Measurements from ENCODE around the gene WDR36. TPM values are rescaled to one million over a fixed set of nuclear protein-coding genes. Genes with fewer than 3 reads are reported as not detected.

WDR36 gene
- polyA plus RNA-seq, 3 donors: 25.6 to 32.4 (median 30.7) TPM

DNA sequence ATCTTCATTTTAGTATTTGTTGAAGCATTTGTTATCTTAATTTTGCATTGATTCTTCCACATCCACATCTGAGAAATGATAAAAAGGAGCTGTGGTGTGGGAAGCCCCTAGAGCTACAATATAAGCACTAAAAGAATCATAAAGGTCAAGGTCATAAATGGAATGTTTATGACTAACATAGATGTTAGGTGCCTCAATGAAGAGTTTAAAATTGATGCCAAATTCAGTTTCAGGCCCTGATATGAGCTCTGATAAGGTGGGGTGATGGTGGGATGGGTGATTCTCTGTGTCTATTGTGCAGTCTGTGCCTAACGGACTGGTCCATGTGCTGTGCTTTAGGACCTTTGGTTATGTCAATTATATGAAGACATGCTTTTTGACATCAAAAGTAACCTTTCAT, 70.9 kb downstream of the WDR36 start:
- no peak for DNase-seq (ENCODE audit: extremely low read depth in 1 of 11, low read depth in 9 of 11, low spot score in 4 of 11)

DNA sequence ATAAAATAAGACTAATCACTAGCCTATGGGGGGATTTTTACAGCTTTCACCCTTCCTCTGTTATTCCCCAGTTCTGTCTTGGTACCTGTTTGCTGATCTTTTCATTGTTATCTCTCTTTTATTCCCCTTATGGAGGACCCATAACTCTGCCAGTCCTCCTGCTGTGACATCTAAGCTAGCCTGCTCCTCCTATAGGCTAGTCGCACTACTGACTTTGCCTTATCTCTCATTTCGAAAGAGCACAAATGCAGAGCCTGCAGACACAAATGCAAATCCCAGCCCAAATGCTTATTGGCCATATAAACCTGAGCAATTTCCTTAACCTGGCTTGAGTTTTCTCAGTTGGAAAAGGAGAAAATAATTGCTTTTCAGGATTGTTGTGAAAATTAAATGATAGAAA, 72.9 kb downstream of the WDR36 start:
- no peak for DNase-seq (ENCODE audit: extremely low read depth in 1 of 11, low read depth in 9 of 11, low spot score in 4 of 11)

DNA sequence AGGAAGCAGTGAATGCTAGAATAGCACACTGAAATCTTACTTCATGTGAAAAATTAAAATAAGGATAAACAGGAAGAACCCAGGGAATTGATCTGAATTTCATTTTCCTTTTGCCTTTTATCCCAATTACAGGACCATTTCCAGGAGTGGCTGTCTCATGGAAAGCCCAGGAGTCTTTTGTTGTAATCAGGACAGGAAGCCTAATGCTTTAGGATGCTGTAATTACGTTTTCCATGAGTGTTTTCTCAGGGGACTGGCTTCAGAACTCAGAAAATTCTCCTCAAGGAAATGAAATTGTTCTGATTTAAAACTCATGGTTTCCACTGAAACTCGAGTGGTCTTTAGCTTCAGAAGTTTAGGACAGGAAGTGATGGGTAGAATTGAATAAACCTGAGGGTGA, 75.4 kb downstream of the WDR36 start:
- no peak for DNase-seq (ENCODE audit: extremely low read depth in 1 of 11, low read depth in 9 of 11, low spot score in 4 of 11)

DNA sequence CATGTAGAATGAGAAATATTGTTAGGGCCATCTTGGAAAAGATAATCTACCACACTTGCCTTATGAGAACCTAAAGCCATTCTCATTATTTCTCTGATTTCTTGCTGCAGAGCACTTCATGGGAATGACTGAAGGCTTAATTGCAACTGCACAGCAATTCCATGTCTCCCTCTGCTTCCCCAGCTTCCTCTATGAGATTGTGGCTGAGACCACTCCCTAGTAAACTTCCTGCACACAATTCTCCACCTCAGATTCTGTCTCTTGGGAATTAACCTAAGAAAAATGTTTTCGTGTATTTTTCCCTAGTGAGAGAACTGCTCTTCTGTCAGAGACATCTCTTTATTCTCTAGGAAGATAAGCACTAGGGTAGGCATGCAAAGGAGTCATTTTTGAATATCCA, 76.5 kb downstream of the WDR36 start:
- no peak for DNase-seq (ENCODE audit: extremely low read depth in 1 of 11, low read depth in 9 of 11, low spot score in 4 of 11)

DNA sequence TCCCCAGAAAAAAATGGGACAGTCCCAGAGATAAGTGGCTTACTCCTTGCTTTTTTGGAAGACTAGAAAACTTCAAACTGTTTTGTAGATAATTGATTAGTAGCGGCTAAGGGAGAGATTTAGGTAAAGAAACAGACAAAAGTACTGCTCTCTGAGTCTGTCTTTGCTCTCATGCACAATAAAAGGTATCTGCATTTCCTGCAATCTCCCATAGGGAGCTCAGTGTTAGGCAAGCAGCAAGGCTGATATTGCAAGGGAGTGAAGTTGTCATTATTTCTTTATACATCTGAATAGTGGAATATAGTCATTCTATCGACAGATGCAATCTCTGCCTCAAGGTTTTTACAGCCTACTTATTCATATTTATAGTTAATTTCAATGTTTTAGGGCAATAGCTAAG, 77.1 kb downstream of the WDR36 start:
- DNase-seq (ENCODE audit: extremely low read depth in 1 of 11, low read depth in 9 of 11, low spot score in 4 of 11): no peak

DNA sequence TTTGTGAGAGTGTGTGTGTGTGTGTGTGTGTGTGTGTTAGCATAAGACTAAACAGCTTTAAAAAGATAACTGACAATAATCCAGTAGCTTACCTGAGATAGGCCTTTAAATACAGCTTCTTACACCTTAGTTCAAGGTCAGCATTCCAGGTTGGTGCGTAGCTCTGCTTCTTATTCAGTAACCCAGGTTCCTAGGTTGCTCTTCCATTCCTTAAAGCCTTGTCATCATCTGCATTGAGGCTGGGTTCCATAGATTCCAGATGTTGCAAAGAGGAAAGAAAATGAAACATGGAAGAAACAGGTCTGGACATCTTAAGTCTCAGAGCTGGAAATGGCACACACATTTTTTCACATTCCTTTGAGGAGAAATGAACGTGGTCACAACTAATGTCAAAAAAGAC, 78.1 kb downstream of the WDR36 start:
- no peak for DNase-seq (ENCODE audit: extremely low read depth in 1 of 11, low read depth in 9 of 11, low spot score in 4 of 11)

DNA sequence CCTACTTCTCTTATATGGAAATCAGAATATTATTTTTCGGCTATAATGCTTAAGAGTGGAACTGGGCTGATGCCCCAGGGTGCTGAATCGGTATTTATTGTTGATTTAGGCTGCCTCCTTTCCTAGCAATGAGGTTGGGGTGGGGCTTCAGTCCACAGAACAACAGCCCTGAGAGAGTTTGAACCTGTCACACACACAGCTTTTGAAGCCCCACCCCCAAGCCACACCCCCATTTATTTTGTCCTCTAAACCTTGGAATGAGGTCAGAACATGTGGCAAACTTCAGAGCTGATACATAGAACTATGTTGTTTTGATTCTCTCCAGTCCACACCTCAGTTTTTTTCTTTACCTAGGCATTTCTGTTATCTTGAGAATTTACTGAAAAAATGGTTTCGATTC, 80.4 kb downstream of the WDR36 start:
- no peak for DNase-seq (ENCODE audit: extremely low read depth in 1 of 11, low read depth in 9 of 11, low spot score in 4 of 11)

DNA sequence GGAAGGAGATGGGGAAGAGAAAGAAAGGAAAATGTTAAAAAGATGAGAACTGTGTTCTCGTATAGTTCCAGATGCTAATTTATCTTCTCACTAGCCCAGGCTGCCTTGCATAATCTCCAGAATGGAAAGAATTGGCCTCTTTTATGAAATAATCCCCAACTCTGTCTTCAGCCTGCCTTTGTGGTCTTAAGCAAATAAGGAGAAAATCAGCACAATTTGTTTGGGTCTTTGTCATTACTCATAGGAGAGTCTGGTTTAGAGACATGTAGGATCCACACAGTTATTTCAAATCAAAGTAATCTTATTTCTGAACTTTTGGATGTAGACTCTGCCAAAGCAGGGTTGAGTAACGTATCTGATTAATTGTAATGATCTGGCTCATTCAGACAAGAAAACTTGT, 81.3 kb downstream of the WDR36 start:
- DNase-seq (ENCODE audit: extremely low read depth in 1 of 11, low read depth in 9 of 11, low spot score in 4 of 11): no peak

Other genes with a start within 250 kb of the WDR36 start
- gene TSLP, start 20.6 kb upstream of the WDR36 start, polyA plus RNA-seq (ENCODE audit: insufficient read length in 3 of 3): under 1 TPM; 0.07 to 0.28 (median 0.14) TPM
- gene CAMK4, start 132.0 kb downstream of the WDR36 start, polyA plus RNA-seq (ENCODE audit: insufficient read length in 3 of 3): 1 to 10 TPM; 4.1 to 6.8 (median 5.9) TPM

Measured in renal cortex interstitium (tissue), 11 donors.